ENCODE data around the gene BNIP5.

The BNIP5 gene

DNA sequence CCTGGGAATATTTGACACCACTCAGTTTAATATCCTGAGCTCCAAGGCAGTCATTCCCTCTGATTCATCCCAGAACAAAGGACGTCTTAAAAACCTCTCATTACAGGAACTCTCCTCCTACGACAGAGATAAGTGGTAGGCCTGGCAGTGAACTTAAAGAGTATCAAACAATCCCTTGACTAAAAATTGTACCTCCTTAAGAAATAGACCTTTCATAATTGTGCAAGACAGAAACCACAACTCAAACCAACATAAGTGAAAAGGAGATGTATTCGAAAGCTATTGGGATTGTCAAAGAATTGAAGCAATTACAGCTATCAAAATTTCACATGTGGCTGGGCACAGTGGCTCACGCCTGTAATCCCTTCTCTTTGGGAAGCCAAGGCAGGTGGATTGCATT lies 19.1 kb upstream of the BNIP5 start:
- TF ChIP-seq ZNF2 (tag by site-specific recombination; IDR thresholded peaks at IDR 0.05) (no peak), ZNF658 (tag by site-specific recombination; IDR thresholded peaks at IDR 0.05) (no peak), EGR2 (tag by site-specific recombination; IDR thresholded peaks at IDR 0.05; ENCODE audit: low read depth) (0 out of 2 replicates have a peak, but pooled peaks have one; percentile 14)
- Histone ChIP-seq H3K9me3 (ENCODE audit: control insufficient read depth, insufficient read depth, low read depth, low read length) (no peaks in the 10 kb centered on the region), H3K4me3 (ENCODE audit: low read depth, low read length) (no peak overlapping the region), H3K27ac (ENCODE audit: extremely low read depth, low read depth, low read length) (no peak overlapping the region), H3K4me1 (ENCODE audit: control insufficient read depth, insufficient read depth, low read length) (no peaks in the 10 kb centered on the region), H3K36me3 (ENCODE audit: control insufficient read depth in 2 of 2, insufficient read depth in 1 of 2, low read length in 2 of 2) (no peaks in the 10 kb centered on the region)
- CTCF ChIA-PET, result interaction anchor here (1.1 to 11.6 kb wide), 3 partner anchors 11 to 260 kb away, joined by 3 to 234 read pairs (median 172); partner anchors contain the start of gene BNIP5
- POLR2A ChIA-PET, result interaction anchor here (0.7 kb wide), 1 partner anchor 693 kb away, joined by 5 read pairs; no protein-coding TSS in a partner anchor

DNA sequence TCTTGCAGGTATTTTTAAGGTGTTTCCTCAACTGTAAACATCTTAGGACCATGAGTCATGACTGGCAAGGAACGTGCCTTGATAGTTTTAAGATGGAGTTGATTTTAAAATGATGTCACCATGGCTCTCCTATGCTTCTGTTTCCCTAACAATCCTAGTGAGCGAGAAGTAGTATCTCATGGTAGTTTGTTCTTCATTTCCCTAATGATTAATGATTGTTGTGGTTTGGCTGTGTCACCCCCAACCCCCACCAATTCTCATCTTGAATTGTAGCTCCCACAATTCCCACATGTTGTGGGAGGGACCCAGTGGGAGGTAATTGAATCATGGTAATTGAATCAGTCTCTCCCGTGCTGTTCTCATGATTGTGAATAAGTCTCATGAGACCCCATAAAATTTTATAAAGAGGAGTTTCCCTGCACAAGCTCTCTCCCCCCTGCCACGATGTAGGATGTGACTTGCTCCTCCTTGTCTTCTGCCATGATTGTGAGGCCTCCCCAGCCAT lies 16.8 kb upstream of the BNIP5 start:
- POLR2A ChIA-PET, result no interaction called here
- Histone ChIP-seq H3K4me1 (ENCODE audit: control insufficient read depth, insufficient read depth, low read length) (peaks cover 3% of the 10 kb centered on the region; the same call in 1 of the 2 replicates), H3K36me3 (ENCODE audit: control insufficient read depth in 2 of 2, insufficient read depth in 1 of 2, low read length in 2 of 2) (no peaks in the 10 kb centered on the region), H3K27ac (ENCODE audit: extremely low read depth, low read depth, low read length) (no peak overlapping the region), H3K4me3 (ENCODE audit: low read depth, low read length) (no peak overlapping the region), H3K9me3 (ENCODE audit: control insufficient read depth, insufficient read depth, low read depth, low read length) (no peaks in the 10 kb centered on the region)
- CTCF ChIA-PET, result interaction anchor here (0.6 to 17.7 kb wide), 8 partner anchors 5 to 212 kb away, joined by 3 to 234 read pairs (median 3); partner anchors contain the start of gene BNIP5
- peak; percentile 96 for TF ChIP-seq EGR2 (tag by site-specific recombination; IDR thresholded peaks at IDR 0.05; ENCODE audit: low read depth)
- peak; percentile 56; the same call in 1 of the 2 replicates for TF ChIP-seq ZBTB21 (tag by site-specific recombination; IDR thresholded peaks at IDR 0.05)
- TF ChIP-seq ZNF366 (tag by site-specific recombination; conservative IDR thresholded peaks at IDR 0.05), result peak; percentile 74
- TF ChIP-seq, protein P1, sequence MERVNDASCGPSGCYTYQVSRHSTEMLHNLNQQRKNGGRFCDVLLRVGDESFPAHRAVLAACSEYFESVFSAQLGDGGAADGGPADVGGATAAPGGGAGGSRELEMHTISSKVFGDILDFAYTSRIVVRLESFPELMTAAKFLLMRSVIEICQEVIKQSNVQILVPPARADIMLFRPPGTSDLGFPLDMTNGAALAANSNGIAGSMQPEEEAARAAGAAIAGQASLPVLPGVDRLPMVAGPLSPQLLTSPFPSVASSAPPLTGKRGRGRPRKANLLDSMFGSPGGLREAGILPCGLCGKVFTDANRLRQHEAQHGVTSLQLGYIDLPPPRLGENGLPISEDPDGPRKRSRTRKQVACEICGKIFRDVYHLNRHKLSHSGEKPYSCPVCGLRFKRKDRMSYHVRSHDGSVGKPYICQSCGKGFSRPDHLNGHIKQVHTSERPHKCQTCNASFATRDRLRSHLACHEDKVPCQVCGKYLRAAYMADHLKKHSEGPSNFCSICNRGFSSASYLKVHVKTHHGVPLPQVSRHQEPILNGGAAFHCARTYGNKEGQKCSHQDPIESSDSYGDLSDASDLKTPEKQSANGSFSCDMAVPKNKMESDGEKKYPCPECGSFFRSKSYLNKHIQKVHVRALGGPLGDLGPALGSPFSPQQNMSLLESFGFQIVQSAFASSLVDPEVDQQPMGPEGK (tag by site-specific recombination; IDR thresholded peaks at IDR 0.05), result peak; percentile 74
- TF ChIP-seq ZNF112 (tag by site-specific recombination; IDR thresholded peaks at IDR 0.05), result no peak
- peak; percentile 40; the same call in 1 of the 2 replicates for TF ChIP-seq KLF10 (tag by site-specific recombination; IDR thresholded peaks at IDR 0.05)
- peak; percentile 41; the same call in 1 of the 2 replicates for TF ChIP-seq GLIS2 (tag by site-specific recombination; IDR thresholded peaks at IDR 0.05)
- TF ChIP-seq, protein P2, sequence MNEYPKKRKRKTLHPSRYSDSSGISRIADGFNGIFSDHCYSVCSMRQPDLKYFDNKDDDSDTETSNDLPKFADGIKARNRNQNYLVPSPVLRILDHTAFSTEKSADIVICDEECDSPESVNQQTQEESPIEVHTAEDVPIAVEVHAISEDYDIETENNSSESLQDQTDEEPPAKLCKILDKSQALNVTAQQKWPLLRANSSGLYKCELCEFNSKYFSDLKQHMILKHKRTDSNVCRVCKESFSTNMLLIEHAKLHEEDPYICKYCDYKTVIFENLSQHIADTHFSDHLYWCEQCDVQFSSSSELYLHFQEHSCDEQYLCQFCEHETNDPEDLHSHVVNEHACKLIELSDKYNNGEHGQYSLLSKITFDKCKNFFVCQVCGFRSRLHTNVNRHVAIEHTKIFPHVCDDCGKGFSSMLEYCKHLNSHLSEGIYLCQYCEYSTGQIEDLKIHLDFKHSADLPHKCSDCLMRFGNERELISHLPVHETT (tag by site-specific recombination; IDR thresholded peaks at IDR 0.05), result peak; percentile 68; the same call in 1 of the 2 replicates
- TF ChIP-seq, protein P3, sequence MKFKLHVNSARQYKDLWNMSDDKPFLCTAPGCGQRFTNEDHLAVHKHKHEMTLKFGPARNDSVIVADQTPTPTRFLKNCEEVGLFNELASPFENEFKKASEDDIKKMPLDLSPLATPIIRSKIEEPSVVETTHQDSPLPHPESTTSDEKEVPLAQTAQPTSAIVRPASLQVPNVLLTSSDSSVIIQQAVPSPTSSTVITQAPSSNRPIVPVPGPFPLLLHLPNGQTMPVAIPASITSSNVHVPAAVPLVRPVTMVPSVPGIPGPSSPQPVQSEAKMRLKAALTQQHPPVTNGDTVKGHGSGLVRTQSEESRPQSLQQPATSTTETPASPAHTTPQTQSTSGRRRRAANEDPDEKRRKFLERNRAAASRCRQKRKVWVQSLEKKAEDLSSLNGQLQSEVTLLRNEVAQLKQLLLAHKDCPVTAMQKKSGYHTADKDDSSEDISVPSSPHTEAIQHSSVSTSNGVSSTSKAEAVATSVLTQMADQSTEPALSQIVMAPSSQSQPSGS (tag by site-specific recombination; IDR thresholded peaks at IDR 0.05; ENCODE audit: low read depth), result peak; percentile 89
- no peak; the same call in 1 of the 2 replicates for TF ChIP-seq ZBTB17 (tag by site-specific recombination; IDR thresholded peaks at IDR 0.05)
- 0 out of 2 replicates have a peak, but pooled peaks have one; percentile 15 for TF ChIP-seq GFI1B (tag by site-specific recombination; IDR thresholded peaks at IDR 0.05)
- TF ChIP-seq, protein P4, sequence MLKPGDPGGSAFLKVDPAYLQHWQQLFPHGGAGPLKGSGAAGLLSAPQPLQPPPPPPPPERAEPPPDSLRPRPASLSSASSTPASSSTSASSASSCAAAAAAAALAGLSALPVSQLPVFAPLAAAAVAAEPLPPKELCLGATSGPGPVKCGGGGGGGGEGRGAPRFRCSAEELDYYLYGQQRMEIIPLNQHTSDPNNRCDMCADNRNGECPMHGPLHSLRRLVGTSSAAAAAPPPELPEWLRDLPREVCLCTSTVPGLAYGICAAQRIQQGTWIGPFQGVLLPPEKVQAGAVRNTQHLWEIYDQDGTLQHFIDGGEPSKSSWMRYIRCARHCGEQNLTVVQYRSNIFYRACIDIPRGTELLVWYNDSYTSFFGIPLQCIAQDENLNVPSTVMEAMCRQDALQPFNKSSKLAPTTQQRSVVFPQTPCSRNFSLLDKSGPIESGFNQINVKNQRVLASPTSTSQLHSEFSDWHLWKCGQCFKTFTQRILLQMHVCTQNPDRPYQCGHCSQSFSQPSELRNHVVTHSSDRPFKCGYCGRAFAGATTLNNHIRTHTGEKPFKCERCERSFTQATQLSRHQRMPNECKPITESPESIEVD (tag by site-specific recombination; IDR thresholded peaks at IDR 0.05), result peak; percentile 56; the same call in 1 of the 2 replicates
- TF ChIP-seq WT1 (tag by site-specific recombination; IDR thresholded peaks at IDR 0.05), result peak; percentile 98
- 0 out of 2 replicates have a peak, but pooled peaks have one; percentile 54 for TF ChIP-seq ZEB2 (tag by site-specific recombination; IDR thresholded peaks at IDR 0.05)
- peak; percentile 47; the same call in 1 of the 2 replicates for TF ChIP-seq ZNF184 (tag by site-specific recombination; IDR thresholded peaks at IDR 0.05)
- TF ChIP-seq ZNF626 (tag by site-specific recombination; IDR thresholded peaks at IDR 0.05), result no peak
- peak; percentile 72 for TF ChIP-seq ZNF341 (tag by site-specific recombination; IDR thresholded peaks at IDR 0.05; ENCODE audit: low read depth)
- no peak for TF ChIP-seq ZNF391 (tag by site-specific recombination; IDR thresholded peaks at IDR 0.05; ENCODE audit: borderline replicate concordance, low read depth)
- TF ChIP-seq INSM2 (tag by site-specific recombination; IDR thresholded peaks at IDR 0.05), result 0 out of 2 replicates have a peak, but pooled peaks have one; percentile 10
- TF ChIP-seq ZNF394 (tag by site-specific recombination; IDR thresholded peaks at IDR 0.05; ENCODE audit: borderline replicate concordance), result peak; percentile 56; the same call in 1 of the 2 replicates
- TF ChIP-seq ZBTB48 (tag by site-specific recombination; IDR thresholded peaks at IDR 0.05), result 0 out of 2 replicates have a peak, but pooled peaks have one; percentile 18
- peak; percentile 77 for TF ChIP-seq SP3 (tag by site-specific recombination; IDR thresholded peaks at IDR 0.05)
- no peak for TF ChIP-seq ZNF302 (tag by site-specific recombination; IDR thresholded peaks at IDR 0.05; ENCODE audit: low read depth)
